Tibial nerve (tissue), 4 donors: ENCODE measurements around the gene CHST4.

Experiments used
- CTCF ChIP-seq, 5 experiments: fragments of 200-600 bp in 3 of 5; fragments of 450-650 bp in 2 of 5; sonication (generic) in 3 of 5; IDR thresholded peaks; one replicate each; pipeline ENCODE4 v1.5.1; 2016 to 2019; ENCODE audit warnings: antibody characterized with exemption in 5 of 5, mild to moderate bottlenecking in 3 of 5, moderate library complexity in 2 of 5
- EP300 ChIP-seq, 2 donors: sonication (generic); formaldehyde crosslinking; IDR thresholded peaks; one replicate each; pipeline ENCODE4 v1.6.1; 2017; ENCODE audit warnings: antibody characterized with exemption in 2 of 2, mild to moderate bottlenecking in 1 of 2
- POLR2A ChIP-seq, 2 donors: fragments of 450-650 bp; IDR thresholded peaks; one replicate each; pipeline ENCODE4 v1.6.1; 2017; ENCODE audit warnings: antibody characterized with exemption in 2 of 2, mild to moderate bottlenecking in 2 of 2, moderate library complexity in 2 of 2

GRCh38 chr16:71491054-71491453 lies 35.2 kb upstream of the CHST4 start:
- TF ChIP-seq EP300 (IDR thresholded peaks at IDR 0.05) (no peak), CTCF (IDR thresholded peaks at IDR 0.05) (no peak), POLR2A (IDR thresholded peaks at IDR 0.05) (no peak)
